GM10266 (cell line): ENCODE results near the gene TMEM214.

Experiments used
- DNase-seq: peaks from one replicate; pipeline ENCODE4 v3.0.0; 2012; ENCODE audit errors: extremely low spot score
- CTCF ChIP-seq: IDR thresholded peaks from 2 replicates; pipeline ENCODE4 v1.5.1; 2012; ENCODE audit warnings: mild to moderate bottlenecking, low read depth; ENCODE audit not compliant: control insufficient read depth, insufficient read depth; ENCODE audit errors: missing control alignments

Gene TMEM214

DNA sequence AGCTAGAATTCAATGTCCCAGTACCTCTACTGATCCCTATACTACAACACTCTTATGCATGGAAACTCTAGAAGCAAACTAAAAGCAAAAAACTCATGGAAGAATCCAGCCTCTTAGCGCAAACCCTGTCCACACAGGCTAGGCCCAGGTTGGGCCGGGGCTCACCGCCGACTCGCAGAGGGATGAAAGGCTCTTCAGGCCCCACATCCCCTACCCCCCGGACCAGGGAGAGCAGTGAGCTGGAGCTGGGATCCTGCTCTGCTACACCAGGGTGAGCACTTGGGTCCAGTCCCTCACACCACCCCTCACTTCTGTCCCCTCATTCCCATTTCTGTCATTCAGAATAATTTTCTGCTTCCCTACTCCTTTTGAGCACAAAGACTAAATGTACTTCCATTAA is 36.7 kb downstream of the TMEM214 start:
- no peak for TF ChIP-seq CTCF
- no peak for DNase-seq

DNA sequence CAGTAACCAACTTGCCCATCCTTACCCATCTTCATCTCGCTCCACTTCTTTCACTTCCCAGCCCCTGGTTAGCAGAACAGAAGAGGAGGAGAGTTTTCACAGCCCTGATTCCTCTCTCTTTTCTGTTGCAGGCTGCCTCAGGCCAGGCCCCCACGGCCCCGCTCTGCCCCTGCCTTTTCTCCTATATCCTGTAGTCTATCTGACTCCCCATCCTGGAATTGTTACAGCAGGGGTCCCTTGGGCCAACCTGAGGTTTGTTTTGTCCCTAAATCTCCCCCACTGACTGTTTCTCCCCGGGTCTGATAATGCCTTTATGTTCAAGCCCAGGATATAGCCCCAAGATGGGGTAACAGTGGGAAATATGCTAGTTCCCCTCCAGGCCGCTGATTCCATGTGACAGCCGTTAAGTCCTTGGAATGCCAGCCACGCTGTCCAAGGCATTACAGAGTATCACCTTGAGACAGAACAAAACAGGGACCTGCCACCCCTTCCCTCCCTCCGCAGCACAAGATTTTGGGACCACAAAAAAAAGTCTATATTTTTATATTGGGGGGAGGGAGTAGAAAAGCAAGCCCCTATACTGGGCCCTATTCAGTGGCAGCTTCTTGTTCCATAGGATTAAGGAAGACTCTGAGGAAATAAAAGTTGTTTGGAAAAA is 37.3 kb downstream of the TMEM214 start:
- DNase-seq: no peak
- TF ChIP-seq CTCF: no peak

GRCh38 chr2:27070653-27071276 is 38.0 kb downstream of the TMEM214 start:
- TF ChIP-seq CTCF: no peak
- no peak for DNase-seq

DNA sequence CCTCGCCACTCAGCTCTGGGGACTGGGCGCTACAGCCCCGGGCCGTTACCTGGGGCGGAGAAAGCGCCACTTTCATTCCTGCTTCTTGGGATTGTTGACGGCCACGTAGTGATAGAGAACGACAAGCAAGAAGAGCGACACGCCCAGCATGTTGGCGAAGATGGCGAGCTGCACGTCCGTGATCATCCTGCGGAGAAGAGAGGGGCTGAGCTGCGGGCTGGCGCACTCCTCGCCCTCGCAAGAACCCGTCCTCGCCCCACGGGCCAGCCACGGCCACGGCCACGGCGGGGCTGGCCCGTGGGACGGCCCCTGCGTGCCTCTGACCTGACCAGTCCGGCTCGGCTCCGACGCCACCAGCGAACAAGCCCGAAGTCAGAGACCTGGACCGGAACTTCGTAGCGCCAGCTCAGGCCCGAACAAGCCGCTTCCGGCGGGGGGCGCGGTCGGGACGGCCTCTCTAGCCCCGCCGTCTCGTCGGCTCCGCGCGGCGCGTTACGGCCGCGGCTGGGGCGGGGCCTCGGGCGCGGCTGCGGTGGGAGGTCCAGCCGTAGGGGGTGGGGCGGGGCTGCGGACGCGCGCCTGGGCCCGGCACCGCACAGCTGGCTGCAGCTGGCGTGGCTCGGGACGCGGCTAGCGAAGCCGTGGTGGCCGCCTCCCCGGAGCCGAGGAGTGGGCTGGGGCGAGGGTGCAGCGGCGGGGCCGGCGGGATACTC is 38.7 kb downstream of the TMEM214 start, which contains the start of gene OST4:
Gene OST4, minus strand, starts transcription at position 378 of the 713 bp plus-strand sequence.
- DNase-seq: peak; percentile 98
- TF ChIP-seq CTCF: peak; percentile 16

DNA sequence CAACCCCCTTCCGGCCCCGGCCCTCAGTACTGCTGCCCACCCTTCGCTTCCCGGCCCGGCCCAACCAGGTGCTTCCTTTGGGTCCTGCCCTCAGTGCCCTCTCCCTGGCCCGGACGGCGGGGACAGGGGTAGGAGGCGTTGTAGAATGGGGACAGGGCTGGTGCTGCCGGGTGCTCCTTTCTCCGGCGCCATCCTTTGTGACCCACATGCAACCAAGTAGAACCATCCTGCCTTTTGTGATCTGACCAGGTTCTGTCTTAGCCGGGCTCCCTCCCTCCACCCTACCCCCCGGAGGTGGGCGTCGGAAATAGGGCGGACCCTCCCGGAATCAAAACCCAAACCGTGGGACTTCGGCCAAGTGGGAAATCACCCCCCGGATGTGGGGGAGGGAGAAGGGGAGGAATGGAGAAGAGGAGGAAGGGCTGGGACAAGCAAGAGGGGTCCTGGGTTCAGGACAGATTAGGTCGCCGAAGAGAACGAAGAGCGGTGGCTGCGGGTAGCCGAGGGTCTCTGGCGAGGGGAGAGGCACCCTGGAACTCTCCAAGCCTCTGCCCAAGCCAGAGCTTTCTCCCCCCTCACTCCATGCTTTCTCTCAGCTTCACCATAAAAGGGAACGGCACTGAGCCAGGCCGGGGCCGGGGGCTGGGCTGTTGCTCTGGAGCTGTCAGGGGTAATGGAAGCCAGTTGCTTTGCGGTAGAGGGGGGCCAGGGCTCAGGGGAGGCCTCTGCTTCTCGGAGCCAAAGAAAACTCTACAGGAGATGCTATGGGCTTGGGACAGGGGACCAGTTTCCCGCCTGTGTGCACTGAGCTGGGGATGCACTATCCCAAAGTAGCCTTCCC is 39.4 kb downstream of the TMEM214 start:
- no peak for TF ChIP-seq CTCF
- peak; percentile 62 for DNase-seq

DNA sequence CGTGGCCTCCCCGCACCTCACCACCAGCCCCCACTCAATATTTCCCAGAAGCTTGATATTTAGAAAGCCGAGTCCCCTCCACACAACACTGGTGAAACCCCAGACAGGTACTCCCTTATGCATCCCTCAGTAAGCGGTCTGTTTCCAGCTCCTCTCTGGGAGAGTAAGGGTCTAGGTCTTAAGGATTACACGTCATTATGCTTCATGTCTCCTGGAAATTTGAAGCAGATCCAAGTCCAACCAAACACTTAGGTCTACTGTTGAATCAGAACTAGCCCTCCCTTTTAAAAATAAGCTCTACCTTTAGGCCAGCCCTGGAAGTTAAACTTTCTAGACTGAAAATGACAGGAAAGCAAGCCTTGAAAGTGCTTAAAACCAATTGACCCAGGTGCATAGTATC is 40.2 kb downstream of the TMEM214 start:
- no peak for DNase-seq
- TF ChIP-seq CTCF: no peak
